GM18907 (cell line): Measurements from ENCODE around the gene COA4.
"Not testable (repeated sequence)": the region's sequence is repeated elsewhere in the genome, so short reads cannot be mapped to it uniquely, and the experiment has no call there.

Experiments used
- ATAC-seq: cut with Tn5 transposase; IDR thresholded peaks from one replicate; pipeline ENCODE4 v1.9.1; 2021; ENCODE audit warnings: mild to moderate bottlenecking, moderate library complexity; ENCODE audit not compliant: unreplicated experiment

Gene COA4

GRCh38 chr11:73876424-73877310, at the start of gene COA4, which contains the start of gene PAAF1:
TSS of gene COA4 (minus strand) at chr11:73876846. CDS start at chr11:73873378, 3,468 bp downstream.
TSS of gene PAAF1 (plus strand) at chr11:73876999. CDS start at chr11:73877022, 23 bp downstream.
- peak; percentile 95 for ATAC-seq

GRCh38 chr11:73921180-73921579, 44.5 kb upstream of the COA4 start:
- no peak for ATAC-seq

- no peak for ATAC-seq
Observed at GRCh38 chr11:73916435-73916834, 39.8 kb upstream of the COA4 start.

GRCh38 chr11:73914284-73914683, 37.6 kb upstream of the COA4 start:
- ATAC-seq = no peak

- ATAC-seq = no peak
Observed at GRCh38 chr11:73913472-73913871, 36.8 kb upstream of the COA4 start.

- no peak for ATAC-seq
Observed at GRCh38 chr11:73912026-73912425, 35.4 kb upstream of the COA4 start.

GRCh38 chr11:73907191-73907590, 30.5 kb upstream of the COA4 start:
- ATAC-seq = no peak

GRCh38 chr11:73902303-73902702, 25.7 kb upstream of the COA4 start:
- no peak for ATAC-seq

DNA sequence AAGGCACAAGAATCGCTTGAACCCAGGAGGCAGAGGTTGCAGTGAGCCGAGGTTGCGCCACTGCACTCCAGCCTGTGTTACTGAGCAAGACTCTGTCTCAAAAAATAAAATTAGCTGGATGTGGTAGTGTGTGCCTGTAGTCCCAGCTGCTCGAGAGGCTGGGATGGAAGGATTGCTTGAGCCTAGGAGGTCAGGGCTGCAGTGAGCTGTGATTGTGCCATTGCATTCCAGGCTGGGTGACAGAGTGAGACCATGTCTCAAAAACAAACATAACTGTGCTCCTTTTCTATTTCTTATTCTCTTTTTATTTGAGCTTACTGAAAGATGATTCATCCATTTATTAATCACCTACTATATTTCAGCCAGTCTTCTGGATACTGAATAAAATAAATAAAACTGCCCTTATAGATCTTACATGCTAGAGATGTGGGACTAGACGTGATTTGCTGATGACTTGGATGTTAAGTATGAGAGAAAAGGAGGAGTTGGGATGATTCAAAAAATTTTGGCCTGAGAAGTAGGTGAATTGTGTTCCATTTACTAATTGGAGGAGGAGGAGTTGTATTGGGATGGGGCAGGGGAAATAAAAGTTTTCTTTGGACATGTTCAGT, 18.2 kb upstream of the COA4 start:
- ATAC-seq = no peak

DNA sequence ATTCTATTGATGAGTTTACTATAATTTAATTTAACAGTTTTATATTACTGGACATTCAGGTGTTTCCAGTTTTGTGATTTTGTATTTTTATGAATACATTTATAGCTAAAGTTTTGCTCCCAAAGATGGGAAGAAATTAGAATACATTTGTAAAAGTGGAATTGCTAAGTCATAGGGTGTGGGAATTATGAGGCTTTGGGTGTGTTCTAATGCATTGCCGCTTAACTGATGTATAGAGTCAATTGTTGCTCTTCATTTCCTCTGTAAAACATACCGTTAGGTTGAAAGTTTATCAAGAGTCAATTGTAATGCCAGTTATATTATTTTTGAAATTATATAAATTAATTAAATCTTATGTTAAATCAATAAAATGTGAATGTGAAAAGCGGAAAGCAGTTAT, 16.4 kb upstream of the COA4 start:
- ATAC-seq = no peak

GRCh38 chr11:73889536-73889935, 12.9 kb upstream of the COA4 start:
- no peak for ATAC-seq

- ATAC-seq = no peak
Observed at GRCh38 chr11:73889019-73889418, 12.4 kb upstream of the COA4 start.

DNA sequence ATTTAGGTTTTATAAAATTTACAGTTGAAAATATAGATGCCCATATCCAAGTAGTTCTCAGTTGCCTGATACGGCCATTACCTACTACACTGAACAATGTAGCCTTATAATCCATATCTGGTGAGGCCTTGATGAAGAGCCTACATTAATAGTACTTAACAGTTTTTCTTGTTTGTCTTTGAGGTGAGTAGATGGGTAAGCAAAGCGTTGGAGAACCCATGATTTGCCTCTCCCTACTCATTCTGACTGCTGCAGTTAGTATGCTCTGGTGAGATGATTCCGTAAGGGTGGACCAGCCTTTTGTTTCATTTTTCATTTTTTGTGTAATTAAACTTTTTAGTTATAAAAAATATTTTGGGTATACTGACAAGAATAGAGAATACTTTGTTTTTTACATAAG, 11.6 kb upstream of the COA4 start:
- ATAC-seq = no peak

- ATAC-seq = no peak
Observed at GRCh38 chr11:73883856-73884255, 7.2 kb upstream of the COA4 start.

DNA sequence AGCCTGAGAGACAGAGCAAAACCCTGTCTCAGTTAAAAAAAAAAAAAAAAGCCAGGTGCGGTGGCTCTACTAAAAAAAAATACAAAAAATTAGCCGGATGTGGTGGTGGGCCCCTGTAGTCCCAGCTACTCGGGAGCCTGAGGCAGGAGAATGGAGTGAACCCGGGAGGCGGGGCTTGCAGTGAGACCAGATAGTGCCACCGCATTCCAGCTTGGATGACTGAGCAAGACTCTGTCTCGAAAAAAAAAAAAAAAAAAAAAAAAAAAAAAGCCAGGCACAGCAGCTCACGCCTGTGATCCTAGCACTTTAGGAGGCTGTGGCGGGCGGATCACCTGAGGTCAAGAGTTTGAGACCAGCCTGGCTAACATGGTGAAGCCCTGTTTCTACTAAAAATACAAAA, 3.8 kb upstream of the COA4 start:
- not testable (repeated sequence) for ATAC-seq

DNA sequence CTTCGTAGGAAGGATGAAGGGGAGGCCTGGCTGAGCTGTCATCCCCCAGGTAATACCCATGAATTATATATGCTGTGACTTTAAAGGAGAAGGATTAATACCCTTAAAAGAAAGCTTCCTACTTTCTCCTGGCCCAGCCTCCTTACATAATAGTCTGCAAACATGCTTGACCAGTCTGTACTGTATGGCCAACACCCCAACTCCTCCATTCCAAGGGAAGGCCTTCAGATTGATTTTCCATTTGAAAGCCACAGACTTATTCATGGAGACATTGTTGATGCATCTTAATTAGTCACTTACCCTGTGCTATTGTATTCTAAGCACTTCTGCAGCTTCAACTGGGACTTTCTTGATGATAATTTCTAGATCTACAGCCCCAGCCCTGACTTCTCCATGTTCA, 2.1 kb upstream of the COA4 start:
- no peak for ATAC-seq

- ATAC-seq = no peak
Observed at GRCh38 chr11:73875840-73876239, 806 bp downstream of the COA4 start.

GRCh38 chr11:73875380-73875779, 1.3 kb downstream of the COA4 start:
- ATAC-seq = no peak

GRCh38 chr11:73872749-73873357, 3.8 kb downstream of the COA4 start:
- no peak for ATAC-seq

DNA sequence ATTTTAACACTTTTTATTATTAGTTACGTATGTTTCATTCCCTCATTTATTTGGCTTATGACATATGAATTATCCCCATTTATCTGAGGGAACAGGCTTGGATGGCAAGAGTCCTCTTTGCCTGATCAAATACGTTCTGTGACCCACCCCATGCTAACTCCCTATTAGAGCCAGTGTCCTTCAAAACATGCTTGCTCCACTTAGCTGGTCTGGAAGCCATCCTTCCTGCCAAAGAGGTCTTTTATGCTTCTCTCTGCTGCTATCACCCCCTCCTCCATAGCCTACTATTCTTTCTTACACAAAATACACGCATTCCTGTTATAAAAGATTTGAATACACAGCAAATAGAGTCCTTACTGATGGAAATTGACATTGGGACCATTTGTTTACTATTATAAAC, 6.4 kb downstream of the COA4 start:
- ATAC-seq = no peak

DNA sequence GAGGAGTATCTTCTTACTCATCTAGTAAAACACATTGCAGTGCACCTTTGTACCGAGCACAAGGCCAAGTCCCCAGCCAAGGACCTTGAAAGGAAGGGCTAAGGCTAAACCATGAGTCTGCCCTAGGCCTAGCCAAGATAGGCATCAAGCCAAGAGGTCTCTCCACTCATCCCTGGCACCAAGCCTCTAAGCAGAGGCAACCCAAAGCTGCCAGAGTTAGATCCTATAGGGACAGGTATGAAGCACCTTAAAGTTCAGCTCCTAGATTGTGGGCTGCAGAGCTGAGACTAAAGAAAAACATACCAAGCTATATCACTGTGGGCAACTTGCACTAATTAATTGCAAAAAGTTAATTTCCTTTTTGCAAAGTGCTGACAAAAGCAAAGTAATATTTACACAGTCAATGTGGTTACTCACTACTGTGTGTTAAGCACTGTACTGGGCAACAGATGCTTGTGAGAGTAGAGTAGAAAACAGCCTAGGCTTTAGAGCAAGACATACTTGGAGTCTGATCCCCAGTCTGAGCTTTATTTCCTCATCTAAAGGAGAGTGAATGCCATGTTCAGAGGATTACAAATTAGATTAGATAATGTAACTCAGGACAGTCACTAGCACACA, 7.2 kb downstream of the COA4 start:
- ATAC-seq = no peak
